HepG2 (cell line): ENCODE data around the gene ZFAND3. TPM values are rescaled to one million over a fixed set of nuclear protein-coding genes. Genes with fewer than 3 reads are reported as not detected.
A peak's percentile ranks its signal among the peaks of the same experiment; 100 is the strongest.

Source experiments
- AGO2 ChIP-seq: fragments of 200-400 bp; formaldehyde crosslinking; optimal IDR thresholded peaks from 2 replicates; pipeline ENCODE3; 2017; ENCODE audit warnings: mild to moderate bottlenecking, low read depth, low read length, moderate library complexity
- EZH2 ChIP-seq: conservative IDR thresholded peaks from 2 replicates; pipeline ENCODE4 v1.6.1; 2012; ENCODE audit warnings: mild to moderate bottlenecking, low read depth, low read length, moderate library complexity
- HINFP ChIP-seq: sonication (generic); formaldehyde crosslinking; IDR thresholded peaks from 2 replicates; pipeline ENCODE4 v1.4.0; 2020; ENCODE audit warnings: low read depth, mild to moderate bottlenecking, missing genetic modification reagents
- HNRNPH1 ChIP-seq: fragments of 200-400 bp; formaldehyde crosslinking; optimal IDR thresholded peaks from 2 replicates; pipeline ENCODE3; 2017; ENCODE audit warnings: mild to moderate bottlenecking, low read depth, low read length
- KDM5B ChIP-seq: sonication (generic); formaldehyde crosslinking; IDR thresholded peaks from 2 replicates; pipeline ENCODE4 v1.4.0; 2020; ENCODE audit warnings: missing genetic modification reagents, mild to moderate bottlenecking, borderline replicate concordance
- MXD1 ChIP-seq: sonication (generic); formaldehyde crosslinking; IDR thresholded peaks from 2 replicates; pipeline ENCODE4 v1.4.0; 2020; ENCODE audit warnings: mild to moderate bottlenecking, missing genetic modification reagents
- PRPF4 ChIP-seq: fragments of 200-400 bp; formaldehyde crosslinking; IDR thresholded peaks from 2 replicates; pipeline ENCODE4 v1.6.1; 2016; ENCODE audit warnings: low read length, low read depth; ENCODE audit not compliant: poor library complexity, severe bottlenecking
- SIN3A ChIP-seq: IDR thresholded peaks from 2 replicates; pipeline ENCODE4 v1.6.1; 2011; ENCODE audit warnings: low read depth, mild to moderate bottlenecking, control low read depth, low read length, borderline replicate concordance
- SMAD3 ChIP-seq: sonication (generic); formaldehyde crosslinking; IDR thresholded peaks from 2 replicates; pipeline ENCODE4 v1.4.0; 2020; ENCODE audit warnings: missing genetic modification reagents
- TFDP2 ChIP-seq: sonication (generic); formaldehyde crosslinking; IDR thresholded peaks from 2 replicates; pipeline ENCODE4 v1.4.0; 2020; ENCODE audit warnings: missing genetic modification reagents
- TRAFD1 ChIP-seq: sonication (generic); formaldehyde crosslinking; IDR thresholded peaks from 2 replicates; pipeline ENCODE4 v1.5.1; 2020; ENCODE audit warnings: missing genetic modification reagents, mild to moderate bottlenecking, borderline replicate concordance
- WIZ ChIP-seq: sonication (generic); formaldehyde crosslinking; IDR thresholded peaks from 2 replicates; pipeline ENCODE4 v1.5.1; 2020; ENCODE audit warnings: mild to moderate bottlenecking, missing genetic modification reagents
- YEATS4 ChIP-seq: sonication (generic); formaldehyde crosslinking; IDR thresholded peaks from 2 replicates; pipeline ENCODE4 v1.4.0; 2020; ENCODE audit warnings: missing genetic modification reagents, borderline replicate concordance
- ZBTB1 ChIP-seq: sonication (generic); formaldehyde crosslinking; IDR thresholded peaks from 2 replicates; pipeline ENCODE4 v1.4.0; 2020; ENCODE audit warnings: missing genetic modification reagents, borderline replicate concordance
- ZNF124 ChIP-seq: sonication (generic); formaldehyde crosslinking; IDR thresholded peaks from 2 replicates; pipeline ENCODE4 v1.4.0; 2020; ENCODE audit warnings: missing genetic modification reagents
- ZNF260 ChIP-seq: sonication (generic); formaldehyde crosslinking; IDR thresholded peaks from 2 replicates; pipeline ENCODE4 v1.4.0; 2020; ENCODE audit warnings: missing genetic modification reagents, low read depth, mild to moderate bottlenecking, borderline replicate concordance
- ZNF296 ChIP-seq: sonication (generic); formaldehyde crosslinking; conservative IDR thresholded peaks from 2 replicates; pipeline ENCODE4 v1.5.0; 2020; ENCODE audit warnings: mild to moderate bottlenecking, missing genetic modification reagents
- ZNF343 ChIP-seq: sonication (generic); formaldehyde crosslinking; IDR thresholded peaks from 2 replicates; pipeline ENCODE4 v1.4.0; 2020; ENCODE audit warnings: mild to moderate bottlenecking, missing genetic modification reagents
- ZNF543 ChIP-seq: sonication (generic); formaldehyde crosslinking; IDR thresholded peaks from 2 replicates; pipeline ENCODE4 v1.4.0; 2020; ENCODE audit warnings: mild to moderate bottlenecking, missing genetic modification reagents
- ZNF878 ChIP-seq: sonication (generic); formaldehyde crosslinking; IDR thresholded peaks from 2 replicates; pipeline ENCODE4 v1.8.1; 2023; ENCODE audit warnings: mild to moderate bottlenecking, missing genetic modification reagents, moderate library complexity
- polyA plus RNA-seq, 8 experiments: library from polyadenylated mRNA; depleted of rRNA in 3 of 8; stranded (reverse) in 7 of 8; unstranded in 1 of 8; fragments of >200 nt; fragmentation: Illumina TruSeq in 4 of 8; extraction: Trizol in 4 of 8; gene quantifications; 2 replicates each; pipeline versions ENCODE4 v1.2.1 to v1.2.3, GENCODE V29; 2011 to 2016; ENCODE audit warnings: low read depth in 4 of 8, missing spikeins in 1 of 8, mixed read lengths in 1 of 8; ENCODE audit not compliant: insufficient read depth in 1 of 8
- total RNA-seq, 5 experiments: library from RNA; depleted of rRNA; stranded (reverse); fragments of >200 nt; fragmentation: Illumina TruSeq; extraction: Trizol; gene quantifications; 2 replicates each; pipeline ENCODE4 v1.2.3, GENCODE V29; 2016; ENCODE audit warnings: low read depth in 1 of 5

ZFAND3 gene
- total and polyA plus RNA-seq, 2 of the 13 experiments (the other 11 are each of a cell fraction or from before 2014, with no cell fraction given), result 16.4 to 17.1 TPM

GRCh38 chr6:37818536-37819176 is 871 bp upstream of the ZFAND3 start (continued):
- no peak for TF ChIP-seq TFDP2 (CRISPR knock-in tag)
- peak; percentile 40 for TF ChIP-seq HNRNPH1
- TF ChIP-seq HINFP (CRISPR knock-in tag), result no peak; the same call in 1 of the 2 replicates
- TF ChIP-seq EZH2, result no peak
- TF ChIP-seq ZNF260 (CRISPR knock-in tag), result no peak
- TF ChIP-seq ZNF878 (CRISPR knock-in tag), result peak; percentile 70; the same call in 1 of the 2 replicates
- TF ChIP-seq MXD1 (CRISPR knock-in tag), result no peak
- no peak for TF ChIP-seq AGO2
- no peak for TF ChIP-seq TRAFD1 (CRISPR knock-in tag)
- TF ChIP-seq WIZ (CRISPR knock-in tag), result no peak
- TF ChIP-seq KDM5B (CRISPR knock-in tag), result 0 out of 2 replicates have a peak, but pooled peaks have one; percentile 50
- TF ChIP-seq YEATS4, result peak; percentile 41; the same call in 1 of the 2 replicates
- TF ChIP-seq ZNF296 (CRISPR knock-in tag), result no peak
- TF ChIP-seq PRPF4, result no peak
- TF ChIP-seq ZNF124 (CRISPR knock-in tag), result no peak
- TF ChIP-seq ZBTB1, result no peak
- TF ChIP-seq SIN3A, result peak; percentile 92; the same call in 1 of the 2 replicates
- no peak for TF ChIP-seq ZNF543 (CRISPR knock-in tag)
- TF ChIP-seq ZNF343 (CRISPR knock-in tag), result no peak
- TF ChIP-seq SMAD3 (CRISPR knock-in tag), result peak; percentile 15; the same call in 1 of the 2 replicates
